Keratinocyte (primary cell): Measurements from ENCODE around the gene RAD23B. TPM values are rescaled to one million over a fixed set of nuclear protein-coding genes. Genes with fewer than 3 reads are reported as not detected.

Experiments used
- DNase-seq: peaks from one replicate; pipeline ENCODE4 v3.0.0-alpha.2; 2011; ENCODE audit warnings: low read depth, missing footprints, low spot score
- FAIRE-seq: peaks from 2 replicates; lab custom pipeline; 2011; peaks lifted over from hg19 to GRCh38; lab: Jason Lieb, UNC
- H2AFZ ChIP-seq: 2 replicates; pipeline ENCODE4 v1.6.0; 2012; ENCODE audit warnings: low read length, control low read depth, inconsistent platforms; ENCODE audit not compliant: control insufficient read depth
- H3K27ac ChIP-seq: 2 replicates; pipeline ENCODE4 v1.5.1; 2011; ENCODE audit warnings: low read length; ENCODE audit not compliant: control insufficient read depth, insufficient read depth
- H3K27me3 ChIP-seq: 3 replicates; pipeline ENCODE4 v1.6.0; 2011; ENCODE audit warnings: low read length; ENCODE audit not compliant: control insufficient read depth, insufficient read depth; ENCODE audit errors: extremely low read depth
- H3K36me3 ChIP-seq, 2 experiments: 2 replicates in 1 of 2; 3 replicates in 1 of 2; pipeline ENCODE4 v1.5.1; 2011; ENCODE audit warnings: low read length in 2 of 2, mild to moderate bottlenecking in 1 of 2; ENCODE audit not compliant: control insufficient read depth in 2 of 2, insufficient read depth in 2 of 2; ENCODE audit errors: extremely low read depth in 1 of 2
- H3K4me1 ChIP-seq: 3 replicates; pipeline ENCODE4 v1.5.1; 2011; ENCODE audit warnings: low read length; ENCODE audit not compliant: control insufficient read depth, insufficient read depth; ENCODE audit errors: extremely low read depth
- H3K4me2 ChIP-seq: 3 replicates; pipeline ENCODE4 v1.6.0; 2011; ENCODE audit warnings: low read depth, low read length; ENCODE audit not compliant: control insufficient read depth, insufficient read depth; ENCODE audit errors: extremely low read depth
- H3K4me3 ChIP-seq, 3 experiments: fragments of 200-600 bp in 1 of 3; sonication (generic) in 1 of 3; 2 replicates in 2 of 3; 3 replicates in 1 of 3; pipeline ENCODE4 v1.5.1; 2011 to 2016; ENCODE audit warnings: low read length in 3 of 3, mild to moderate bottlenecking in 3 of 3, control low read depth in 2 of 3, inconsistent platforms in 1 of 3, low read depth in 1 of 3, mixed read lengths in 1 of 3, mixed run types in 1 of 3, moderate library complexity in 1 of 3; ENCODE audit not compliant: control insufficient read depth in 2 of 3, insufficient read depth in 2 of 3; ENCODE audit errors: extremely low read depth in 1 of 3
- H3K79me2 ChIP-seq: 2 replicates; pipeline ENCODE4 v1.6.0; 2012; ENCODE audit warnings: low read length; ENCODE audit not compliant: control insufficient read depth, insufficient read depth
- H3K9ac ChIP-seq: 3 replicates; pipeline ENCODE4 v1.6.0; 2011; ENCODE audit warnings: low read length; ENCODE audit not compliant: control insufficient read depth, insufficient read depth; ENCODE audit errors: extremely low read depth
- H3K9me1 ChIP-seq: 3 replicates; pipeline ENCODE4 v1.6.0; 2011; ENCODE audit warnings: low read length; ENCODE audit not compliant: control insufficient read depth, insufficient read depth; ENCODE audit errors: extremely low read depth
- H3K9me3 ChIP-seq: 2 replicates; pipeline ENCODE4 v1.5.1; 2012; ENCODE audit warnings: low read depth, low read length; ENCODE audit not compliant: control insufficient read depth
- H4K20me1 ChIP-seq: 3 replicates; pipeline ENCODE4 v1.6.0; 2011; ENCODE audit warnings: low read length; ENCODE audit not compliant: control insufficient read depth, insufficient read depth; ENCODE audit errors: extremely low read depth
- EZH2 ChIP-seq: IDR thresholded peaks from one replicate; pipeline ENCODE4 v1.6.1; 2012; ENCODE audit warnings: inconsistent platforms, mild to moderate bottlenecking, low read length, moderate library complexity
- dilution Hi-C: fragments of 300-500 bp; cut with MboI; formaldehyde crosslinking; loops from one replicate; pipeline ENCODE4 v1.7.0; 2020; ENCODE audit warnings: low sequenced_read_pairs; ENCODE audit not compliant: extremely low pct_ligation_motif_present
- polyA plus RNA-seq, 5 experiments: library from polyadenylated mRNA; depleted of rRNA in 3 of 5; stranded (reverse) in 3 of 5; stranded (forward) in 1 of 5; unstranded in 1 of 5; fragments of >200 nt; gene quantifications; 1 replicate in 1 of 5; 2 replicates in 3 of 5; 3 replicates in 1 of 5; pipeline versions ENCODE4 v1.2.1 to v1.2.3, GENCODE V29; 2011 to 2012; ENCODE audit warnings: missing spikeins in 2 of 5, low read depth in 1 of 5, low replicate concordance in 1 of 5
- TF ChIP-seq, protein P1 (sequence below), 3 experiments: IDR thresholded peaks in 1 of 3; conservative IDR thresholded peaks in 1 of 3; optimal IDR thresholded peaks in 1 of 3; 2 replicates in 2 of 3; 3 replicates in 1 of 3; pipeline versions ENCODE3 to v1.5.1; 2011; ENCODE audit warnings: low read length in 3 of 3, mild to moderate bottlenecking in 3 of 3, moderate library complexity in 2 of 3, control low read depth in 1 of 3, inconsistent platforms in 1 of 3; ENCODE audit not compliant: insufficient read depth in 2 of 3; ENCODE audit errors: extremely low read depth in 1 of 3

The RAD23B gene
- polyA plus RNA-seq, 1 donor (not counting 4 experiments of a cell fraction or from before 2014, with no cell fraction given) = 168 TPM

DNA sequence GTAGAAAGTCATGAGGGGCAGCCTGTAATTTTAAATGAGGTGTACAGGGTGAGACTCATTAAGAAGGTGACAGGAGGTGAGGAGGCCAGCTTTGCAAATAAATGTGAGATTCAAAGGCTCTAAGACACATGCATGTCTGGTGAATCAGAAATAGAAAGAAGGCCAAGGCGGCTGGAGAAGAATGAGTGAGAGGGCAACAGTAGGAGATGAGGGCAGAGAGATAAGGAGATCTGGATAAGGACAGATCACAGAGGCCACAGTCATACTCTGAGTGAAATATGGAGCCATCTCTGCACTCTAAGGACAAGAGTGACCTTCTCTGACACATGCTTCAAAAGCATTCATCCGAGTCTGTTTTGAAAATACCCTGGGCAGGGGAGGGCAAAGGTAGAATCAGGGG lies 90.7 kb downstream of the RAD23B start:
- no peak for DNase-seq
- H3K27ac ChIP-seq = no peak overlapping the region
- H3K79me2 ChIP-seq = no peaks in the 10 kb centered on the region
- H3K36me3 ChIP-seq = no peaks in the 10 kb centered on the region
- H3K9me3 ChIP-seq = no peaks in the 10 kb centered on the region
- peaks cover 5% of the 10 kb centered on the region for H3K27me3 ChIP-seq
- TF ChIP-seq, protein P1, sequence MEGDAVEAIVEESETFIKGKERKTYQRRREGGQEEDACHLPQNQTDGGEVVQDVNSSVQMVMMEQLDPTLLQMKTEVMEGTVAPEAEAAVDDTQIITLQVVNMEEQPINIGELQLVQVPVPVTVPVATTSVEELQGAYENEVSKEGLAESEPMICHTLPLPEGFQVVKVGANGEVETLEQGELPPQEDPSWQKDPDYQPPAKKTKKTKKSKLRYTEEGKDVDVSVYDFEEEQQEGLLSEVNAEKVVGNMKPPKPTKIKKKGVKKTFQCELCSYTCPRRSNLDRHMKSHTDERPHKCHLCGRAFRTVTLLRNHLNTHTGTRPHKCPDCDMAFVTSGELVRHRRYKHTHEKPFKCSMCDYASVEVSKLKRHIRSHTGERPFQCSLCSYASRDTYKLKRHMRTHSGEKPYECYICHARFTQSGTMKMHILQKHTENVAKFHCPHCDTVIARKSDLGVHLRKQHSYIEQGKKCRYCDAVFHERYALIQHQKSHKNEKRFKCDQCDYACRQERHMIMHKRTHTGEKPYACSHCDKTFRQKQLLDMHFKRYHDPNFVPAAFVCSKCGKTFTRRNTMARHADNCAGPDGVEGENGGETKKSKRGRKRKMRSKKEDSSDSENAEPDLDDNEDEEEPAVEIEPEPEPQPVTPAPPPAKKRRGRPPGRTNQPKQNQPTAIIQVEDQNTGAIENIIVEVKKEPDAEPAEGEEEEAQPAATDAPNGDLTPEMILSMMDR (optimal IDR thresholded peaks at IDR 0.05 in 1 of 3, IDR thresholded peaks at IDR 0.05 in 1 of 3, conservative IDR thresholded peaks at IDR 0.05 in 1 of 3; ENCODE audit: extremely low read depth in 1 of 3, insufficient read depth in 2 of 3, low read length in 3 of 3) = no peak
- no peak for TF ChIP-seq EZH2
- dilution Hi-C loops = no loop called here
- H3K4me3 ChIP-seq = no peak overlapping the region
- H3K9me1 ChIP-seq = no peaks in the 10 kb centered on the region
- H2AFZ ChIP-seq = no peak overlapping the region
- no peak overlapping the region for H3K4me2 ChIP-seq
- H4K20me1 ChIP-seq = no peaks in the 10 kb centered on the region
- no peaks in the 10 kb centered on the region for H3K4me1 ChIP-seq
- FAIRE-seq = no peak
- no peak overlapping the region for H3K9ac ChIP-seq

DNA sequence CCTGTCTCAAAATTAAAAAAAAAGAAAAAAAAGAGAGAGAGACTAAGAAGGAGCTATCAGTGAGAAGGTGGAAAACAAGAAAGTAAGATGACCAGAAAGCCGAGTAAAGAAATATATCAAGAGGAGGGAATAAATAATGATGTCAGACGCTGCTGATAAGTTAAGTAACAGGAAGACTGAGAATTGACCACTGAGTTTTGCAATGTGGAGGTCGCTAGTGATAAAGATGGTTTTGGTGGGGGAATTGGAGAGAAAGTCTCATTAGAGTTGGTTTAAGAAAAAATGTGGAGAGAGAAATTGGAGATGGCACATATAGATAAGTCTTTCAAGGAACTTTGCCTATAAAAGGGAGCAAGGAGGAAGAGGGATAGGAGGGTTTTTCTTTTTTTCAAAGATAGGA lies 91.9 kb downstream of the RAD23B start:
- no peak for TF ChIP-seq EZH2
- TF ChIP-seq, protein P1 (optimal IDR thresholded peaks at IDR 0.05 in 1 of 3, IDR thresholded peaks at IDR 0.05 in 1 of 3, conservative IDR thresholded peaks at IDR 0.05 in 1 of 3; ENCODE audit: extremely low read depth in 1 of 3, insufficient read depth in 2 of 3, low read length in 3 of 3) = no peak

More for the DNA sequence above, 91.9 kb downstream of the RAD23B start:
- Histone ChIP-seq H3K9me3 (no peaks in the 10 kb centered on the region), H4K20me1 (no peaks in the 10 kb centered on the region), H3K4me3 (no peak overlapping the region), H3K9me1 (no peaks in the 10 kb centered on the region), H3K27ac (no peak overlapping the region), H3K4me2 (no peak overlapping the region), H3K27me3 (no peaks in the 10 kb centered on the region), H3K4me1 (no peaks in the 10 kb centered on the region), H2AFZ (no peak overlapping the region), H3K79me2 (no peaks in the 10 kb centered on the region), H3K36me3 (no peaks in the 10 kb centered on the region), H3K9ac (no peak overlapping the region)
- dilution Hi-C loops = no loop called here
- DNase-seq = no peak
- no peak for FAIRE-seq
